GM19035 (cell line): ENCODE data around the gene CNIH4.
"Not testable (repeated sequence)": the region's sequence is repeated elsewhere in the genome, so short reads cannot be mapped to it uniquely, and the experiment has no call there.

Experiments used
- ATAC-seq: cut with Tn5 transposase; IDR thresholded peaks from one replicate; pipeline ENCODE4 v1.9.1; 2021; ENCODE audit not compliant: unreplicated experiment

CNIH4 gene

GRCh38 chr1:224356685-224357625 lies at the start of gene CNIH4:
CNIH4 (plus strand) TSS chr1:224356879; CDS start chr1:224356925, 46 bp downstream.
- ATAC-seq, result peak; percentile 98

GRCh38 chr1:224308064-224308463 lies 48.6 kb upstream of the CNIH4 start:
- ATAC-seq, result no peak

GRCh38 chr1:224311503-224311902 lies 45.2 kb upstream of the CNIH4 start:
- not testable (repeated sequence) for ATAC-seq

GRCh38 chr1:224312025-224312424 lies 44.7 kb upstream of the CNIH4 start:
- no peak for ATAC-seq

GRCh38 chr1:224317383-224318045 lies 39.2 kb upstream of the CNIH4 start:
- ATAC-seq, result no peak

- ATAC-seq, result no peak
Measured at GRCh38 chr1:224321706-224322105, 35.0 kb upstream of the CNIH4 start.

- no peak for ATAC-seq
Measured at GRCh38 chr1:224325959-224326358, 30.7 kb upstream of the CNIH4 start.

GRCh38 chr1:224328644-224329043 lies 28.0 kb upstream of the CNIH4 start:
- no peak for ATAC-seq

- no peak for ATAC-seq
Measured at GRCh38 chr1:224329484-224329841, 27.2 kb upstream of the CNIH4 start.

- ATAC-seq, result peak; percentile 81
Measured at GRCh38 chr1:224329842-224330753, 26.6 kb upstream of the CNIH4 start, which contains the start of gene NVL. NVL (minus strand) TSS chr1:224330172; CDS start chr1:224330127, 45 bp downstream.

GRCh38 chr1:224331326-224331725 lies 25.4 kb upstream of the CNIH4 start:
- no peak for ATAC-seq

- no peak for ATAC-seq
Measured at GRCh38 chr1:224331824-224332223, 24.9 kb upstream of the CNIH4 start.

- peak; percentile 56 for ATAC-seq
Measured at GRCh38 chr1:224333309-224333926, 23.3 kb upstream of the CNIH4 start.

GRCh38 chr1:224333939-224334786 lies 22.5 kb upstream of the CNIH4 start:
- ATAC-seq, result no peak

- no peak for ATAC-seq
Measured at GRCh38 chr1:224338150-224338838, 18.4 kb upstream of the CNIH4 start.

- ATAC-seq, result no peak
Measured at GRCh38 chr1:224339442-224340033, 17.1 kb upstream of the CNIH4 start.

- ATAC-seq, result not testable (repeated sequence)
Measured at GRCh38 chr1:224340453-224341384, 16.0 kb upstream of the CNIH4 start.

- no peak for ATAC-seq
Measured at GRCh38 chr1:224343679-224344078, 13.0 kb upstream of the CNIH4 start.
